Skeletal muscle satellite cell (primary cell): ENCODE results near the gene CRB2.

Experiments used
- H3K27me3 ChIP-seq: 2 replicates; pipeline ENCODE4 v1.7.0; 2013; ENCODE audit warnings: low read length; ENCODE audit not compliant: control insufficient read depth, insufficient read depth
- H3K36me3 ChIP-seq: 2 replicates; pipeline ENCODE4 v1.7.0; 2013; ENCODE audit warnings: mild to moderate bottlenecking, control low read depth, low read length; ENCODE audit not compliant: insufficient read depth
- H3K4me1 ChIP-seq: 2 replicates; pipeline ENCODE4 v1.7.0; 2013; ENCODE audit warnings: low read length; ENCODE audit not compliant: control insufficient read depth, insufficient read depth
- H3K4me2 ChIP-seq: 2 replicates; pipeline ENCODE4 v1.7.0; 2013; ENCODE audit warnings: mild to moderate bottlenecking, low read length
- H3K4me3 ChIP-seq: 2 replicates; pipeline ENCODE4 v1.7.0; 2013; ENCODE audit warnings: low read length
- H3K9ac ChIP-seq: 2 replicates; pipeline ENCODE4 v1.7.0; 2013; ENCODE audit warnings: mild to moderate bottlenecking, low read depth, low read length, moderate library complexity
- H3K9me3 ChIP-seq: replicated peaks from 2 replicates; pipeline ENCODE4 v1.7.0; 2013; ENCODE audit warnings: mild to moderate bottlenecking, control low read depth, low read length

The CRB2 gene

DNA sequence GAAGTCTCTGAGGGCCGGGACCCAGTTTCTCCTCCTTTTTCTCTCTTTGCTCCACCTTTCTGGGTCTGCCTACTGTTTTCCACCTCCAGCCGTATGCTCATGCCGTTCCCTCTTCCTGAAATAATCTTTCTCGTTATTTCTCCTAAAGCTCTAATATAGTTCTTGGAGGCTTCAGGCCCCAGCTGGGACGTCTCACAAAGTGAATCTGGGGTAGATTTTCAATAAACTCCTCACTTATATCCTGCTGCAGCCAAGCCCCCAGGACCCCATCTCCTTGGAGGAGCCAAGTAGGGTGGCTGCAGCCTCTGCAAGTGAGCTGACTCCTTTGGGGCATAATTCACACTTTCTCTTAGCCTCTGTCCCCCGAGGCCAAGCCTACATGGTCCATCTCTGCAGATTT is 14.2 kb upstream of the CRB2 start:
- Histone ChIP-seq H3K27me3 (peaks cover 18% of the 10 kb centered on the region), H3K4me2 (no peak overlapping the region), H3K4me3 (no peak overlapping the region), H3K9ac (no peak overlapping the region), H3K9me3 (no peaks in the 10 kb centered on the region), H3K4me1 (peaks cover 8% of the 10 kb centered on the region), H3K36me3 (no peaks in the 10 kb centered on the region)

DNA sequence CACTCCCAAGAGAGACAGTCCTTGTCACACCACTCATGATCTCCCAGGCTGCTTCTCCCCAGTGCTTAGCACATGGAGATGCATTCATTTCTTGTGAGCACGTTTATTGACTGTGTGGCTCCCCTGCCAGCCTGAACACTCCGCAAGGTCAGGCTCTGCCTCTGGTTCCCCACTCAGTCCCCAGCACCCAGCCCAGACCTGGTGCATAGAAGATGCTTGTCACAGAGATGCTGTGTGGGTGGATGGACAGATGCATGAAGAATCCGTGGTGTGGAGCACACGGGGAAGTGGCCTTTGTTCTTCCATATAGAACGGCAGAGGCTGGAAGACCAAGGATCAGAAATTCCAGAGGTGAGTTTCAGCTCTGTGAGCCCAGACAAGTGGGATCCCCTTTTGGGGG is 13.8 kb upstream of the CRB2 start:
- Histone ChIP-seq H3K4me2 (no peak overlapping the region), H3K9ac (no peak overlapping the region), H3K36me3 (no peaks in the 10 kb centered on the region), H3K27me3 (peaks cover 18% of the 10 kb centered on the region), H3K9me3 (no peaks in the 10 kb centered on the region), H3K4me1 (peaks cover 8% of the 10 kb centered on the region), H3K4me3 (no peak overlapping the region)

DNA sequence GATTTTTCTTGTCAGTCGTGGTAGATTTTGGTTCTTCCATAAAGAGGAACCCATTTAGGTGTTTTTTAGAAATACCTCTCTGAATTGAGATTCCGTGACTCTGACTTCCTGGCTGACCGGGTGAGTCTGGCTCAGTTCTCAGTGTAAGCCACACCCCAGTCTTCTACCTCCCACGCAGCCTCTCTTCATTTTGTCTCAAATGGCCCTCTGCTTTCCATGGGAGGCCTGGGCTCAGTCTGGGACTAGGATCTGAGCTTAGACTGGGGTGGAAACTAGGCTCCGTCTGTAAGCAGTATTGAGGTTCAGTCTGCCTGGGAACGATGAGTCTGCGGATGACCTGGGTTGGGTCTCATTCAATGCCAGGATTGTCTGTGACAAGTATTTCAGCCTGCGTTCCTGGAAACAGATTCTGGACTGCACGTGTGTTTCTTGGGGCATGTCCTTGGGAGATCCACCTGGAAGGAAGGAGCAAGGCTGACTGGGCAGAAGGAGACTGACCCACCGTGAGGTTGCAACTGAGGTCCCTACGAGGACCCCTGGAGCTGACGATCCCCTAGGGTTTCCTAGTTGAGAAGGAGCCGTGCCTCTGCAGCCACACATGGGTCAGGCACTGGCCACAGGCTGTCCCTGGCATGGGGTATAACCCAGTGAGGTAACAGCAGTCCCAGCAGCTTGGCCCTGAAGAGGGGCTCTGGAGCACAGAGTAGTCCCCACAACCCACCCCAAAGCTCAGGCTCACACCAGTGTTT is 12.4 kb upstream of the CRB2 start:
- peak overlapping the region; percentile 23 for H3K4me2 ChIP-seq
- no peak overlapping the region for H3K9ac ChIP-seq
- peaks cover 28% of the 10 kb centered on the region for H3K27me3 ChIP-seq
- no peaks in the 10 kb centered on the region for H3K36me3 ChIP-seq
- H3K9me3 ChIP-seq, result no peaks in the 10 kb centered on the region
- peaks cover 8% of the 10 kb centered on the region for H3K4me1 ChIP-seq
- H3K4me3 ChIP-seq, result no peak overlapping the region

- Histone ChIP-seq H3K4me2 (no peak overlapping the region), H3K4me1 (peaks cover 8% of the 10 kb centered on the region), H3K9me3 (no peaks in the 10 kb centered on the region), H3K4me3 (no peak overlapping the region), H3K27me3 (peaks cover 26% of the 10 kb centered on the region), H3K36me3 (no peaks in the 10 kb centered on the region), H3K9ac (no peak overlapping the region)
Measured at GRCh38 chr9:123344192-123344949, 11.6 kb upstream of the CRB2 start.

DNA sequence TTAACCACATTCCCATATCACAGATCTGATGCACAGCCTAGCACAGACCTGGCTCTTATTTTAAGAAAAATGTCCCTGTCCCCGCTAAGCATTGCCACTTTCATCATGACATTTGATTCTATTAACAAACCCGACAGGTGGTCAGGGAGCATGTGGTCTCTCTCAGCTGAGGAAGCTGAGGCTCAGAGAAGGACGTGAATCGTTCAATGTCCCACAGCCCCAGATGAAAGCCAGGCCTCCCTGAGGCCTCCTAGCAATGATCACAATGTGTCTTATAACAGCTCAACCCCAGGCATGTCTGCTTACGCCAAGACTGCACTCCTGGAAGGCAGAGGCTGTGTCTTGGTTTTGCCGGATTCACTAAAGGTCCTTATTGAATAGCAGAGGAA is 10.4 kb upstream of the CRB2 start:
- no peaks in the 10 kb centered on the region for H3K9me3 ChIP-seq
- H3K4me1 ChIP-seq, result peaks cover 8% of the 10 kb centered on the region
- no peaks in the 10 kb centered on the region for H3K36me3 ChIP-seq
- peaks cover 33% of the 10 kb centered on the region for H3K27me3 ChIP-seq
- H3K9ac ChIP-seq, result no peak overlapping the region
- no peak overlapping the region for H3K4me3 ChIP-seq
- H3K4me2 ChIP-seq, result no peak overlapping the region

GRCh38 chr9:123346026-123346425 is 10.0 kb upstream of the CRB2 start:
- no peak overlapping the region for H3K4me3 ChIP-seq
- H3K9ac ChIP-seq, result no peak overlapping the region
- peaks cover 8% of the 10 kb centered on the region for H3K4me1 ChIP-seq
- H3K4me2 ChIP-seq, result no peak overlapping the region
- peaks cover 37% of the 10 kb centered on the region for H3K27me3 ChIP-seq
- H3K36me3 ChIP-seq, result no peaks in the 10 kb centered on the region
- no peaks in the 10 kb centered on the region for H3K9me3 ChIP-seq

- H3K27me3 ChIP-seq, result peaks cover 45% of the 10 kb centered on the region
- no peaks in the 10 kb centered on the region for H3K9me3 ChIP-seq
- no peaks in the 10 kb centered on the region for H3K36me3 ChIP-seq
- H3K4me3 ChIP-seq, result no peak overlapping the region
- H3K9ac ChIP-seq, result no peak overlapping the region
- no peak overlapping the region for H3K4me2 ChIP-seq
- H3K4me1 ChIP-seq, result peaks cover 8% of the 10 kb centered on the region
Measured at GRCh38 chr9:123346826-123347225, 9.2 kb upstream of the CRB2 start.

- H3K27me3 ChIP-seq, result peaks cover 43% of the 10 kb centered on the region
- H3K4me1 ChIP-seq, result peaks cover 8% of the 10 kb centered on the region
- H3K9ac ChIP-seq, result no peak overlapping the region
Measured at GRCh38 chr9:123347289-123348060, 8.5 kb upstream of the CRB2 start.

GRCh38 chr9:123348317-123348992 is 7.5 kb upstream of the CRB2 start:
- no peaks in the 10 kb centered on the region for H3K36me3 ChIP-seq
- H3K4me3 ChIP-seq, result no peak overlapping the region
- H3K4me1 ChIP-seq, result peaks cover 4% of the 10 kb centered on the region
- no peak overlapping the region for H3K9ac ChIP-seq
- H3K9me3 ChIP-seq, result no peaks in the 10 kb centered on the region
- peaks cover 52% of the 10 kb centered on the region for H3K27me3 ChIP-seq
- no peak overlapping the region for H3K4me2 ChIP-seq

More at GRCh38 chr9:123347289-123348060, 8.5 kb upstream of the CRB2 start:
- Histone ChIP-seq H3K9me3 (no peaks in the 10 kb centered on the region), H3K36me3 (no peaks in the 10 kb centered on the region), H3K4me2 (peak overlapping the region; percentile 55), H3K4me3 (no peak overlapping the region)

- Histone ChIP-seq H3K4me3 (no peak overlapping the region), H3K27me3 (peaks cover 58% of the 10 kb centered on the region), H3K9ac (no peak overlapping the region), H3K9me3 (no peaks in the 10 kb centered on the region), H3K4me1 (no peaks in the 10 kb centered on the region), H3K4me2 (no peak overlapping the region), H3K36me3 (no peaks in the 10 kb centered on the region)
Measured at GRCh38 chr9:123349033-123349432, 7.0 kb upstream of the CRB2 start.
